ENCODE measurements around the gene TEX14.
"Not testable (repeated sequence)": the region's sequence is repeated elsewhere in the genome, so short reads cannot be mapped to it uniquely, and the experiment has no call there.

TEX14 gene

GRCh38 chr17:58593123-58593522, 98.7 kb downstream of the TEX14 start:
- DNase-seq: no peak

GRCh38 chr17:58591455-58591854, 100.4 kb downstream of the TEX14 start:
- no peak for DNase-seq

GRCh38 chr17:58590377-58590776, 101.5 kb downstream of the TEX14 start:
- DNase-seq: no peak

- DNase-seq: peak; percentile 18
Observed at GRCh38 chr17:58587713-58588117, 104.1 kb downstream of the TEX14 start.

- no peak for DNase-seq
Observed at GRCh38 chr17:58586009-58586644, 105.7 kb downstream of the TEX14 start.

- no peak for DNase-seq
Observed at GRCh38 chr17:58585554-58585953, 106.3 kb downstream of the TEX14 start.

- no peak for DNase-seq
Observed at GRCh38 chr17:58583486-58583885, 108.4 kb downstream of the TEX14 start.

- DNase-seq: not testable (repeated sequence)
Observed at GRCh38 chr17:58582718-58583117, 109.1 kb downstream of the TEX14 start.

GRCh38 chr17:58580671-58581070, 111.2 kb downstream of the TEX14 start:
- DNase-seq: no peak

GRCh38 chr17:58577696-58578095, 114.1 kb downstream of the TEX14 start:
- DNase-seq: peak; percentile 1

- DNase-seq: no peak
Observed at GRCh38 chr17:58576679-58577367, 115.0 kb downstream of the TEX14 start.

GRCh38 chr17:58575511-58575910, 116.3 kb downstream of the TEX14 start:
- no peak for DNase-seq

GRCh38 chr17:58574025-58574424, 117.8 kb downstream of the TEX14 start:
- no peak for DNase-seq

GRCh38 chr17:58572846-58573245, 119.0 kb downstream of the TEX14 start:
- no peak for DNase-seq

- DNase-seq: no peak
Observed at GRCh38 chr17:58570758-58571157, 121.1 kb downstream of the TEX14 start.

GRCh38 chr17:58569196-58569595, 122.6 kb downstream of the TEX14 start:
- no peak for DNase-seq

- DNase-seq: no peak
Observed at GRCh38 chr17:58568044-58568799, 123.6 kb downstream of the TEX14 start.

- DNase-seq: no peak
Observed at GRCh38 chr17:58565389-58566311, 126.2 kb downstream of the TEX14 start.

GRCh38 chr17:58564971-58565370, 126.9 kb downstream of the TEX14 start:
- no peak for DNase-seq

- DNase-seq: no peak
Observed at GRCh38 chr17:58564243-58564642, 127.6 kb downstream of the TEX14 start.

GRCh38 chr17:58560511-58560910, 131.3 kb downstream of the TEX14 start:
- no peak for DNase-seq

- DNase-seq: no peak
Observed at GRCh38 chr17:58557981-58558380, 133.9 kb downstream of the TEX14 start.

- no peak for DNase-seq
Observed at GRCh38 chr17:58556833-58557250, 135.0 kb downstream of the TEX14 start.
